Activated T-cell treated with anti-CD3 and anti-CD28 coated beads for 24 hours (primary cell): Measurements from ENCODE around the gene CEP85.
"Not testable (repeated sequence)": the region's sequence is repeated elsewhere in the genome, so short reads cannot be mapped to it uniquely, and the experiment has no call there.

ENCODE experiments used
- DNase-seq: peaks from one replicate; pipeline ENCODE4 v3.0.0-alpha.2; 2020; ENCODE audit warnings: low read depth

The CEP85 gene

GRCh38 chr1:26290882-26291261, 56.9 kb downstream of the CEP85 start:
- DNase-seq = no peak

- DNase-seq = no peak
Observed at GRCh38 chr1:26291433-26291832, 57.4 kb downstream of the CEP85 start.

- DNase-seq = no peak
Observed at GRCh38 chr1:26291939-26292338, 57.9 kb downstream of the CEP85 start.

- not testable (repeated sequence) for DNase-seq
Observed at GRCh38 chr1:26292735-26293134, 58.7 kb downstream of the CEP85 start.

- no peak for DNase-seq
Observed at GRCh38 chr1:26293911-26294463, 60.0 kb downstream of the CEP85 start.

- DNase-seq = no peak
Observed at GRCh38 chr1:26295194-26296138, 61.5 kb downstream of the CEP85 start.

GRCh38 chr1:26296340-26297056, 62.5 kb downstream of the CEP85 start:
- no peak for DNase-seq

- no peak for DNase-seq
Observed at GRCh38 chr1:26297057-26297790, 63.2 kb downstream of the CEP85 start.

- DNase-seq = no peak
Observed at GRCh38 chr1:26297791-26298124, 63.8 kb downstream of the CEP85 start.

- no peak for DNase-seq
Observed at GRCh38 chr1:26300578-26301275, 66.7 kb downstream of the CEP85 start.

GRCh38 chr1:26302733-26303405, 68.9 kb downstream of the CEP85 start:
- no peak for DNase-seq

- DNase-seq = no peak
Observed at GRCh38 chr1:26305667-26306289, 71.8 kb downstream of the CEP85 start.

- DNase-seq = peak; percentile 90
Observed at GRCh38 chr1:26306290-26307229, 72.6 kb downstream of the CEP85 start, which contains the start of gene UBXN11. UBXN11 (minus strand) TSS chr1:26306636; CDS start chr1:26302883, 3,753 bp downstream.

GRCh38 chr1:26307363-26307781, 73.4 kb downstream of the CEP85 start:
- DNase-seq = no peak

- not testable (repeated sequence) for DNase-seq
Observed at GRCh38 chr1:26307966-26308899, 74.2 kb downstream of the CEP85 start.

GRCh38 chr1:26314501-26314900, 80.5 kb downstream of the CEP85 start:
- DNase-seq = no peak

GRCh38 chr1:26315874-26316850, 82.2 kb downstream of the CEP85 start:
- DNase-seq = no peak
